Retina (tissue), 1 donor: ENCODE results near the gene KDSR.

Experiments
- DNase-seq: peaks from one replicate; pipeline ENCODE4 v3.0.0-alpha.2; 2016

Gene KDSR

GRCh38 chr18:63367053-63367953 is at the start of gene KDSR:
Gene KDSR (minus strand): TSS chr18:63367206. CDS start chr18:63367118, 88 bp downstream.
- peak; percentile 97 for DNase-seq

- DNase-seq: no peak
Measured at GRCh38 chr18:63412953-63413352, 45.9 kb upstream of the KDSR start.

- DNase-seq: no peak
Measured at GRCh38 chr18:63410792-63411191, 43.8 kb upstream of the KDSR start.

DNA sequence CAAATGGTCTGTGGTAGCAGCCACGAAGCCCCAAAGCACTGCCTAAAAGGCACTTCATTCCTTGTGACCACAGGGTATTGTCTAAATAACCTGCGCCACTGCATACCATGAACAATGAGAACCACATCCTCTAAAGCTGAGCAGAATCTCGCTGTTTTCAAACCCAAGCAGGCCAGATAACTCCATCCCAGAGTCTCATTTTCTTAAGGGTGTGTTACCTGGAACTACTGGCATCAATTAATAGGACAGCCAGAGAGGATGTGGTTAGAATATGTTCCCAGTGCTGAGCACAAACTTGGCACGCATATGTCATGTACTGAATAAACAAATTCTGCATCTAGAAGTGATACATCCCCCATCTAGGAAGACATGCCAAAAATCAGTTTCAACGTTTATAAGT is 42.3 kb upstream of the KDSR start:
- DNase-seq: no peak

- DNase-seq: no peak
Measured at GRCh38 chr18:63407734-63408133, 40.7 kb upstream of the KDSR start.

DNA sequence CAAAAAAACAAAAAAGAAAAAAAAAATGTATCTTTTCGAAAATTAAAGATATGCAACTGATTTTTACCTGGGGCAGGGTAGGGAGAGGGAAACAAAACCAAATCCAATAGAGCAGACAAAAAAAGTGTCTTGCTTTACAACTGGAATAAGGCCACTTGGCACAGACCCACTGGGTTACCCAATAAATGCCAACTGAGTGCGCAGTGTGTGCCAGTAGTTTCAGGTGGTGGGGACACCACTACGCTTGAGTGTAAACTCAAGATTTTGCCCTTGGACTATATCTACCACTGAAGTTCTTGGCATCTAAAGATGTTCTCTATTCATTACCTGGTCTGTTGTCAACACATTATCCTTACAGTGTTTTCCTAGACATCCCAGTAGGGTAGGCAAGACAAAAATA is 39.0 kb upstream of the KDSR start:
- DNase-seq: no peak

DNA sequence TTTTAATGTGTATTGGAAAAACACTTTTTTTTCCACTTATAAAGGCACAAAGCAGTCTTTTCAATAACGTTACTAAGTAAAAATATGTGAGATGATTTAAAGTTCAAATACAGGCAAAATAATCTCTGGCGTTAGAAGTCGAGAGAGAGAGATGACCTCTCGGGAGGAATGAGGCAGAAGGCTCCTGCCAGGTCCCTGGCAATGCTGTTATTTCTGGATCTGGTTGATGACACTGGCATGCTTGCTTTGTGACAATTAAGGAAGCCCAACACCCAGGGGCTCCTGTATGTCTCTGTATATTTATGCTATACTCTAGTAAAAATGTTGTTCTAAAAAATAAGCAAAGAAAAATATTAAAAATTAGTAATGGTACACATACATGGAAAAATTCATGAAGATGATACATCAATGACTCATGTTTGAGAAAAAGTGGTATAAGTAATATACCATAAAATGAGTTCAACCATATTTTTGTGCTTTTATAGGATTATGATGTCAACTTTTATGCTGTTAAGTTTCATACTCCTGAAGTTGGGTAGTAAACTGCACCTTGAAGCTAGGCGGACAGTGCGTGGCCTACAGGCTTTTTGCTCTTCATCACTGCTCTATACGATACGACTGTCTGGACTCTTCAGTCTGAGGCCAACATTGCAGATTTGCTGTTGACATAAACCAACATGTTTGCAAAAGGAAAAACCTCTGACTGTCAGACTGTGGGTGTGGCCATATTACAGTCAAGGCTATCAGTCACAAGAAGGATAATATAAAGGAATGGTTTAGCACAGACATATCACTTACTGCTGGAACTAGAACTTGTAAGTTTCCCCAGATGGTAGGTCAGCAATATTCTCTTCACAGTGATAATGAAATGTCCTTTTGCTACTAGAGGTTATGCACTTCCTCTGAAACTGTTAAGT is 35.5 kb upstream of the KDSR start:
- no peak for DNase-seq

- no peak for DNase-seq
Measured at GRCh38 chr18:63399300-63399699, 32.3 kb upstream of the KDSR start.

- no peak for DNase-seq
Measured at GRCh38 chr18:63397349-63397748, 30.3 kb upstream of the KDSR start.

GRCh38 chr18:63395503-63395902 is 28.5 kb upstream of the KDSR start:
- no peak for DNase-seq

DNA sequence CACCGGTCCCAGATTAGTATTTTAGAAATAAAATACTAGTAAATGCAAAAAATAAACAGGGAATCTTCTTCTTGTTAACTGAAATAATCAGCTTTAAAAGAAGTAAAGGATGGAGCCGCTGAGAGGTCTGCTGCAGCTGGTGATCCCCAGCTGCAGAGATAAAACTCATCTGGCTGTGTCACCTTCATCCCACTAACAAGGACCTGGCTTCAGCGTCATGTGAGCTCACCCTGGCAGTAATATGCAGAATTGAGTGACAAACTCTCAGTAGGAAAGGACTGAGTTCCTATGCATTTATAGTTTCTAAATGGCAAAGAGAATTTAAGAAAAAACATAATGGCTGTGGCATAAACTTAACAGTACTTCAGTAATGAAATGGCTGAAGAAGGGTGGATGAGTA is 27.9 kb upstream of the KDSR start:
- no peak for DNase-seq

DNA sequence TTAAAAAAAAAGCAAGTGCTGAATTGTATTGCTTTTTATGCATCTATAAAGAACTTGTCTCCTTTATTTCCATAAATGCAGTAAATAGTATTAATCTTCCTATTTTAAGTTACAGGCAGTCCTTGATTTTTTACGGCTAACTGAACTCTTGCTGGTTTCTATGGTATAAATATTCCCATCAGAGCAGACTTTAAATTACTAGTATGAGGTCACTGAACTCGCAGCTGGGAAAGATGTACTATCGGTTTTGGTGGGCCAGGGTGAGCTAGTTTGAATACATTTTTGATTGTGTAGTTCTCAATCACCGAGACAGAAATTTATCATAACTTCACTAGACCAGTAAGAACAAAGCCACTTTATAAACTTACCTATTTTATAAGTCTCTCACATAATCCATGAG is 20.9 kb upstream of the KDSR start:
- DNase-seq: no peak

DNA sequence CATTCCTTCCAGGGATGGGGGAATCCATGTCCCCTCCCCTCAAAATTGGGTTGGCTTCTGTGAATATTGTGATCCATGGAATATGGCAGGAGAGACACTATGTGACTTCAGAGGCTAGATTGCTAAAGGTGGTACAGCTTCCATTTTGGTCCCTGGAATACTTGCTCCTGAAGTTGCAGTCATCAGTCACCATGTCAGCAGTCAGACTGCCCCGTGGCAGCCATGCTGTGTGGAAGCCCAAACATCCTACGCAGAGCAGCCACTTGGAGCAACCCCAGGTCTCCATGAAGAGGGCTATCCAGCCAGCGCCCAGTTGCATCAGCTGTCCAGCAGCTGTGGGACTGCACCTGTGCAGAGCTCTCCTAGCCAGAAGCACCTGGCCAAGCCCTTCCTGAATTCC is 15.8 kb upstream of the KDSR start:
- no peak for DNase-seq

GRCh38 chr18:63379639-63379962 is 12.6 kb upstream of the KDSR start:
- no peak for DNase-seq

DNA sequence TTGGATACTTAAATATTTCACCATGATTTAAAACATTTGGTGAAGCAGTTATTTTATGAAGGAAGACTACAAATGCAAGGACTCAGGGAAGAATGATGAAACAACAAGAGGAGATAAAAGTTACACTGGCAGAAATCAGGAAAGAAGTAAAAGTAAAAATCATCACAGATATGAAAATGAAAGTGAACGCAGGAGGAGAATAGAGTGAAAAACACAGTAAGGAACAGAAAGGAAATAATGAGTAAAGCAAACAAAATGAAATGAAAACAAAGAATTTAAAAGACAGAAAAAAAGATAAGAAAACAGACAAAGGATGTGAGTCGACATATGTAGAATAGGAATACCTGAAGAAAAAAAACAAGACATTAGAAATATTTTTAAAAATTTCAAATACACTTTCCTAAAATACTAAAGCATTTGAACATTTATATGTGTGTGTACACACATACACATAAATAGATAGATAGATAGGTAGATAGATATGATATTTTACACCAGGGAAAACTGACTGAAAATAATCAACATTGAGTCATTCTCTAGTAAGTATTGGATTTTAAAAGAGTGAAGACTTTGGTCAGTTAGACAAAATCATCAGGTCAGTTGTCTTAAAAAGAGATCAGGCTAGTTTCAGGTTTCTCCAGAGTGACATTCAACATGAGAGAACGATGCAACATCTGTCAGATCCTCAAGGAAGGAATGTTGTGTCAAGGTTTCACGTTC is 12.1 kb upstream of the KDSR start:
- DNase-seq: no peak

DNA sequence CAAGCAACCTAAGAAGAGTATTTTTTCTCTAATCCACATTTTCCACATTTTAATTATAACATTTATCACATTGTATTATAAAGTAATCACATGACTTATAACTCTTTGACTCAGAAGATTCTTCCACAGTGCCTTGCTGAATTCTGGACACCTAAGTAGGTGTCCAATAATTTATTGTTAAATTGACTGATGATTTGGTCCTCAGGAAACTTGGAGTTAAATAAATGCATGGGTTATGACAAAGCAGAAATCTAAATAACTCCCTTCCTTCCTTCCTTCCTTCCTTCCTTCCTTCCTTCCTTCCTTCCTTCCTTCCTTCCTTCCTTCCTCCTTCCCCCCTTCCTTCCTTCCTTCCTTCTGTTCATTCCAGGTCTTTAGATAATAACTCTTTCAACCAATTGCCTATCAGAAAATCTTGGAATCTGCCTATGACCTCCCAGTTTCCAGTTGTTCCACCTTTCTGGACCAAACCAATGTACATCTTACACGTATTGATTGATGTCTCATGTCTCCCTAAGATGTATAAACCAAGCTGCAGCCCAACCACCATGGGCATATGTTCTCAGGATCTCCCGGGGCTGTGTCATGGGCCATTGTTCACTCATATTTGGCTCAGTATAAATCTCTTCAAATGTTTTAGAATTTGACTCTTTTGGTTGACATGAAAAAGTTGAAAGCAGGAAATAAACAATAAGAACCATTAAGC is 10.4 kb upstream of the KDSR start:
- no peak for DNase-seq

DNA sequence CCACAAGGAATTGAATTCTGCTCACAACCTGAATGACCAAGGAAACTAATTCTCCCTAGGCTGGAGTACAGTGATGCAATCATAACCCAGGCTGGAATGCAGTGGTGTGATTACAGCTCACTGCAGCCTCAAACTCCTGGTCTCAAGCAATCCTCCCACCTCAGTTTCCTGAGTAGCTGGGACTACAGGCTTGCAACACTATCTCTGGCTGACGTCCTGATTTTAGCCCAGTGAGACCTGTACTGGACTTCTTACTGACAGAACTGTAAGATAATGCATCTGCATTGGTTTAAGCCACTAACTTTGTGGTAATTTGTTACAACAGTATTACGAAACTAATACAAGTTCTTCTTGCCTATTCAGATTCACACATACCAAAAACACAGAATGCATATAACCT is 9.5 kb upstream of the KDSR start:
- DNase-seq: no peak

GRCh38 chr18:63374540-63374939 is 7.5 kb upstream of the KDSR start:
- DNase-seq: no peak

GRCh38 chr18:63373161-63373560 is 6.2 kb upstream of the KDSR start:
- no peak for DNase-seq

DNA sequence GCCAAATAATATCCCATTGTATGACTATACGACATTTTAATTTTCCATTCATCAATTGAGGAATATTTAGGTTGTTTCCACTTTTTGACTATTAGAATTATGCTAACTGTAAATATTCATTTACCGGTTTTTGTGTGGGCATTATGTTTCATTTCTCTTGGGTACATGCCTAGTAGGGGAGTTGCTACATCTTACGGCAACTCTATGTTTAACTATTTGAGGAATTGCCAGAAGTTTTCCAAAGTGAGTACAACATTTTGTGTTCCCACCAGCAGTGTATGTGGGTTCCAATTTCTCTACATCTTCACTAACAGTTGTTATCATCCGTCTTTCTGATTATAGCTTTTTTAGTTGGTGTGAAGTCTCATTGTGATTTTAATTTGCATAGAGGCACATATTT is 1.6 kb upstream of the KDSR start:
- no peak for DNase-seq

- peak; percentile 73 for DNase-seq
Measured at GRCh38 chr18:63366213-63367052, 573 bp downstream of the KDSR start.

GRCh38 chr18:63365876-63366212 is 1.2 kb downstream of the KDSR start:
- DNase-seq: no peak
